ENCODE data around the gene MACROD2.

The MACROD2 gene

DNA sequence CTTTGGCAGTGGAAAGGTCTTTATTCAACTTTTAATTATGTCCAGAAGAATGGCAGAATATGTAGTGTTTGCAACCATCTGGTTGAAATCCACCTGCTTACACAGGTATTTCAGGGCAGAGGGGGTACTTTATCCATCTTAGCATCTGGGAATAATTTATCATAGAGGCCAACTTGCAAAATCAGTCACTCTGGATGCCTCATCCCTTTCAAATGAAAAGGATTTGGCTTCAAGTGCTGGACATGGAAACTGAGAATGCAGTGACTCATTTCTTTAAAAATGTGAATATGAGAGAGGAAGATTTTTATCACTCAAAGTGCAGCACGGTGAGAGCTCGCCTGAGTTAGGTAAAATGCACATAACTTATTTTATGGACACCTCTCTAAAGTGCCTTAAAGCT is 1819.6 kb downstream of the MACROD2 start:
- no peak for DNase-seq (ENCODE audit: low read depth)

DNA sequence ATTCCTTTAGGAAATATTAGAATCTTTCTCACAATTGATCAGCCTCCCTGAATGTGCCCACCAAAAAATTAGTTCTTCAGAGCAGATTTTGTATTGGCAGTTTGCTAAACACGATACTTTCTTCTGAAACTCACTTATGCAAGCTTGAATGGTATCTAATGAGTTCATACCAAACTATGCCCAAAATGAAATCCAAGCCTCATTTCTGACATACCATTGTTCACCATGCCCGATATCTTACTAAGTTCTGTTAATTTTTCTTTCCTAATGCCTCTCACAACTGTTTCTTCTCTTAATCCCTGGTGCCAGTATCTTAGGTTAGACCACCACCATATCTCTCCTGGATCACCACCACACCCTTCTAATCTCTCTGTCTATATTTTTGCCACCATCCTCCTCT is 1822.0 kb downstream of the MACROD2 start:
- no peak for DNase-seq (ENCODE audit: low read depth)

- DNase-seq (ENCODE audit: low read depth) = no peak
Observed at GRCh38 chr20:15818651-15819071, 1823.3 kb downstream of the MACROD2 start.

GRCh38 chr20:15823718-15824117 is 1828.4 kb downstream of the MACROD2 start:
- DNase-seq (ENCODE audit: low read depth) = no peak

GRCh38 chr20:15827628-15828027 is 1832.3 kb downstream of the MACROD2 start:
- no peak for DNase-seq (ENCODE audit: low read depth)

DNA sequence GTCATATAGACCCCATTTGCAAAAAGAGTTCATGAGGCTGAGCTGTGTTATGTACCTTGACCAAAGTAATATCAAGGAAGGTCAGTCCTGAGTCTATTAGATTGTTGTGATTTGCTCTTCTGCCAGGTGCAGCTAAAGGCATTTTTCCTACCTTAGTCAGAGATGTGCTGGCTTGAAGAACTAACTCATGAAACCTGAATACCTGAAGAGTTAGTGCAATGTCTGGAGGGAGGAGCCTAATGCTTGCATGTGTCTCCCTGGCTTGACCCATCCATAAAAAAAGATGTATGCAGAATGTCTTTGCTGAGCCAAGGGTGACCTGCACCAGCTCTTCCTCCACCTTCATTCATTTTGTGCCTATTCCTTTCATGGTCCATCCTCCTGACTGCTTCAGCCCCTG is 1835.9 kb downstream of the MACROD2 start:
- DNase-seq (ENCODE audit: low read depth) = no peak

GRCh38 chr20:15832512-15832911 is 1837.2 kb downstream of the MACROD2 start:
- no peak for DNase-seq (ENCODE audit: low read depth)

GRCh38 chr20:15834857-15835256 is 1839.5 kb downstream of the MACROD2 start:
- DNase-seq (ENCODE audit: low read depth) = no peak

DNA sequence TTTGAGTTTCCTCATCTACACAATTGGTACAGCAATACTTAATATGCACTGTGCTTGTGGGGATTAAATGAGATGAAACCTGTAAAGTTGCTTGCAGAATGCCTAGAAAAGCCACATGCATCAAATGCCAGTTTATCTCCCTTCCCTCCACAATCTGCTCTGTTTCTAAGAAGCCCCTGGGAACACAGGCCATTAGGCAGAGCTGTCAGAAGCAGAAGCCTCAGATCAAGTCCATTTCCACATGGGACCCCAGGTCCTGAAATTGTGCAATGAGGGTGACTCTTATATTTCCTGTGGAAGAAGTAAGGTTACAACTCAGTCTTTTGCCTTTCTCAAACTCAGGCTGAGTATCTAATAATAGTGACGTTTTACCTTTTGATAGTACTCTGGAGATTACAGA is 1840.5 kb downstream of the MACROD2 start:
- DNase-seq (ENCODE audit: low read depth) = no peak

DNA sequence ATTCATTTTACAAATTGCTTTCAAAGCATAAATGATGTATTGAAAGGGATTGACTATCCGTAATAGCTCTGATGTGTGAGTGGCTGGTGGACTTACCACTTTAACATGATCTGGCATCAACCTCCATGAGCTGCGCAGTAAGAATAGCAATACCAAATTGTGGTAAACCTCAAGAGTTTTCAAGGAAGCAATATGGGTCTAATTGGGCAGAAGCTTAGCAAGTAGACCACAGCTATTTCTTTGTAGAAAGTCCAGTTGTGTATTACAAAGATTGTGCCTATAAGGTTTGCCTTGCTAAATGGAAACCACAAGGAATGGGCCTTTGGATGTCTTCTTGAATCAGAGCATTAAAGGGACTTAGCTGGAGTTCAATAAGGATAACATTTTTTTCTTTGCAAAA is 1841.3 kb downstream of the MACROD2 start:
- DNase-seq (ENCODE audit: low read depth) = no peak

GRCh38 chr20:15837563-15837962 is 1842.2 kb downstream of the MACROD2 start:
- no peak for DNase-seq (ENCODE audit: low read depth)

DNA sequence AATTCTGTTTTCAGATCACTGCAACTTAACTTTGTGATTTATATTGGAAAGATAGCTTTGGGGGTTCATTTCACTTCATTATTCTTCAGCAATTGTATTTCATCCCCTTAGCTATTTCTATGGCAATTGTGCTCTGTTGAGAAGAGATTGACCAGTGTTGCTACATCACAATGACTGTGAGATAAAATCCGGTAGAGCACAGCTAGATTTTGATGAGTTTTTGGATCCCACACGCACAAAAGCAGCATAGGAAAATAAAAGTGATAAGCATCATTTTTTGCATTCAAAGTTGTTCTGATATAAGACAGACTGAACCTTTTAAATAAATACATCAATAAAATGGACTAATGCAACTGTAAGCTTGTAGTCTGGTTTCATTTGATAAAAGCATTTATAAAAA is 1843.2 kb downstream of the MACROD2 start:
- no peak for DNase-seq (ENCODE audit: low read depth)

- no peak for DNase-seq (ENCODE audit: low read depth)
Observed at GRCh38 chr20:15840636-15841301, 1845.5 kb downstream of the MACROD2 start.

DNA sequence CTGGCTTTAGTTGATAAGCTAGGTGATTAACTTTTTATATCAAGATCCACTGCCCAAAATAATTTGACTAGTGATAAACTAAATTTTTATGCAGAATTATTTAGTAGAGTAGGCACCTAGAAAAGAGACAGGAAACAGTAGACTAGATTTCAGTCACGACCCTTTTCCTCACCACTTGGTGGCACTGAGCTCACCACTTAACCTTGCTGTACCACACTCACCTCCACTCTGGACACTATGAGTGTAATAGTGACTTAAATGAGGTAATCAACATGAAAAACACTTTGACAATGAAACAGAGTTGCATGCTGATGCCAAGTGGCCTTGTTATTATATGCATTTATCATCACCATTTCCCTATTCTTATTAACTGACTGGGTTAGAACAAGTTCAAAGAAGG is 1847.6 kb downstream of the MACROD2 start:
- no peak for DNase-seq (ENCODE audit: low read depth)

DNA sequence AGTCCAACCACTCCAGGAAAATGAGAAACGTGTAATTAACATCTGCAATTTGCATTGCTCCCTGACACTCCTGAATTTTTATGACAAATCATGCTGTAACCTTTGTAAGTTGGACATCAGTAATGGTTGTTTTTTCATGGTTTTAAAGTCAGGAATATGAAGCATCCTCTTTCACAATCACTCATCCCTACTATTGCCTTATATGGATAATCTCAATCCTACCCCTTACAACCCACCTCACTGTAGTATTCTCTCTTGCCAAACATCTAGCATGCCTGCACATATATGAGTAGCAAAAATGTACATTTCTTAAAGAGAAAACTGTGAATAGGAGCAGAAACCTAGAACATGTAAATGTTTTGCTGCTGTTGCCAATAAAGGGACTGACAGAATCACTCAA is 1848.5 kb downstream of the MACROD2 start:
- DNase-seq (ENCODE audit: low read depth) = no peak

GRCh38 chr20:15847196-15847784 is 1852.0 kb downstream of the MACROD2 start:
- no peak for DNase-seq (ENCODE audit: low read depth)

- DNase-seq (ENCODE audit: low read depth) = no peak
Observed at GRCh38 chr20:15848126-15848525, 1852.8 kb downstream of the MACROD2 start.

GRCh38 chr20:15848995-15849610 is 1853.8 kb downstream of the MACROD2 start:
- no peak for DNase-seq (ENCODE audit: low read depth)

- DNase-seq (ENCODE audit: low read depth) = no peak
Observed at GRCh38 chr20:15851576-15852215, 1856.4 kb downstream of the MACROD2 start.

DNA sequence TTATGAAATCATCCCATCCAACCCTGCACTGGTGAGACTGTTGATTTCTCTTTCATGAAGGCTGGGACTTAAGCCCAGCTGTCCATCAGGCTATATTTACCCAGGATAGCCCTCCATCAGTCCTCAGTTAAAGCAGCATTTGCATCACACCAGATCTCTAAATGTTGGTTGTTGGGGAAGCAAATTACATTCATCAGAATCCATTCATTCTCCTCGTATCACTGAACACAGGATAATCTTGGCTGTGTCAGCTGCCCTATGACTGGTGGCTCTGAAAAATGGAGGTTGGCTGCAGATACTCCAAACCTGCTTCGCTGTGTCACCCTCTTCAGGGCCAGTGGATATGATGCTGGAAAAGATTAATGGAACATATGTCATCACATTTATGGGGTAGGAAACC is 1859.6 kb downstream of the MACROD2 start:
- no peak for DNase-seq (ENCODE audit: low read depth)

DNA sequence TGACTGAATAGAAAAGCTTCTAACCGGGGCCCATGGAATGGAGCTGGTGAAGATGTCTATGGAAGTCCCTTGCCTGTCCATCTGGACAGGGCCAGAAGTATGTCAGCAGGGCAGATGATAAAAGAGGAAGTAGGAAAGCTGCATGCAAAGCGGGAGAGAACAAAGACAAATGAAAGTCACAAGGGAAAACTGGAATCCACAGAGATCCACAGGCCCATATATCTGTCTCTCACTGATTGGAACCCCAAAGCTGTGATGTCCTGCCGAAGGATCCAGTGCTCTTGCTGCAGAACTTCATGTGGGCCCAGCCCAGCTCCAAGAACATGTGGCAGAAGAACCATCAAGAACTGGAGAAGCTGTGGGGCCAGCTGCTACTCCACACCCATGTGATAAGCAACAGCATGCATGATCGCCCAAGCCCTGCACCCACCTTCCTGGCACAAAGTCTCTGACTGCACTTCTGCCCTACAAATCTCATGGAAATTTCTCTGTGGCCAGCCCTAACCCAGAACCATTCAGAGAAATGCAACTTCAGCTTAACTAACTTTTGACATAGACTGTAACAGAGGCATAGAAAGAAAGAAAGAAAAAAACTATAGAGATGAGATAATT is 1862.0 kb downstream of the MACROD2 start:
- no peak for DNase-seq (ENCODE audit: low read depth)

DNA sequence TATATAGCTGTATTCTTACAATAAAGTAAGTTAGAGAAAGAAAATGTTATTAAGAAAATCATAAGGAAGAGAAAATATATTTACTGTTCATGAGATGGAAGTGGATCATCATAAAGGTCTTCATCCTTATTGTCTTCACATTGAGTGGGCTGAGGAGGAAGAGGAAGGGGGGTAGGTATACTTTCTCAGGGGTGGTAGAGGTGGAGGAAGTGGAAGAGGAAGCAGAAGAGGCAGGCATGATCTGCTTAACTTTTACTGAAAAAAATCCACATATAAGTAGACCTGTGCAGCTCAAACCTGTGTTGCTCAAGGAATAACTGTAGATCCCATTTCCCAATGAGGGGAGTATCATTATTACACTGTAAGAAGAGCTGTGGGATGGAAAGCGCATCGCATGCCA is 1863.7 kb downstream of the MACROD2 start:
- no peak for DNase-seq (ENCODE audit: low read depth)

DNA sequence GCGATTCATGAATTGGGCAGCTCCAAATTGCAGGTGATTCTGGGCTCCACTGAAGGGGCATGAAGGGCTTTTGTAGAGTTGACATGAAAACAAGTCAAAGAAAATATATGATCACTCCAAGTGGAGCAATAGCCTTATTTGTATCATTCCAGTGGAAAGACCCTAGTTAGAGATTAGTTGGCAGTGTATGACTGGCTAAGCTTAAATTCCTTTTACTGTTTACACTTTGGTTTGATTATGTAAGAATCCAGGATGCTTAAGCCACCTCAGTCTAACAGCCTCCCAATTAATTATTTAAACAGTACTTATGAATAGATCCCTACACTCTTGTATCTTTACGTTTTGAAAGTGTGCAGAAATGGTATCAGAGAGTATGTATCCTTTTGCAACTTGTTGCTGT is 1865.5 kb downstream of the MACROD2 start:
- DNase-seq (ENCODE audit: low read depth) = no peak

Data from stimulated activated CD8-positive, alpha-beta memory T cell treated with anti-CD3 and anti-CD28 coated beads, Interleukin-15, amount 100 ng/mL, for 1 hour (primary cell).